ENCODE measurements around the gene PDCD1. TPM values are rescaled to one million over a fixed set of nuclear protein-coding genes. Genes with fewer than 3 reads are reported as not detected.
A peak's percentile ranks its signal among the peaks of the same experiment; 100 is the strongest.

The PDCD1 gene
- polyA plus RNA-seq, 1 donor from 2014 or later, result 0.19 TPM

- Mint-ChIP-seq H3K4me1 (peaks cover 8 to 12% (median 11%) of the 10 kb centered on the region in 3 donors), H3K27ac (no peak overlapping the region), H3K9me3 (no peaks in the 10 kb centered on the region), H3K4me3 (peak overlapping the region in 1 of 4 donors; percentile 73), H3K36me3 (no peaks in the 10 kb centered on the region), H3K27me3 (peaks cover 1% of the 10 kb centered on the region)
Measured at GRCh38 chr2:241848761-241849615, 9.7 kb downstream of the PDCD1 start.

GRCh38 chr2:241846406-241846805 is 12.3 kb downstream of the PDCD1 start:
- Mint-ChIP-seq H3K27me3 (no peaks in the 10 kb centered on the region), H3K9me3 (no peaks in the 10 kb centered on the region), H3K36me3 (no peaks in the 10 kb centered on the region), H3K4me3 (peak overlapping the region in 2 of 4 donors; percentile 16 to 68), H3K27ac (no peak overlapping the region), H3K4me1 (peaks cover 14 to 20% (median 20%) of the 10 kb centered on the region in 3 donors)

- no peaks in the 10 kb centered on the region for H3K36me3 Mint-ChIP-seq
- H3K27ac Mint-ChIP-seq, result peak overlapping the region; percentile 59 to 76 (median 73)
- H3K27me3 Mint-ChIP-seq, result no peaks in the 10 kb centered on the region
- H3K4me1 Mint-ChIP-seq, result peaks cover 14 to 22% (median 20%) of the 10 kb centered on the region in 3 donors
- peak overlapping the region; percentile 68 to 85 (median 76) for H3K4me3 Mint-ChIP-seq
- no peaks in the 10 kb centered on the region for H3K9me3 Mint-ChIP-seq
Measured at GRCh38 chr2:241844831-241845578, 13.7 kb downstream of the PDCD1 start.

- Mint-ChIP-seq H3K9me3 (no peaks in the 10 kb centered on the region), H3K4me1 (peaks cover 14 to 22% (median 20%) of the 10 kb centered on the region in 3 donors), H3K36me3 (no peaks in the 10 kb centered on the region), H3K4me3 (peak overlapping the region; percentile 72 to 86 (median 82)), H3K27ac (peak overlapping the region; percentile 16 to 73 (median 65)), H3K27me3 (no peaks in the 10 kb centered on the region)
Measured at GRCh38 chr2:241844066-241844728, 14.5 kb downstream of the PDCD1 start.

- Mint-ChIP-seq H3K4me1 (peaks cover 16 to 25% (median 20%) of the 10 kb centered on the region in 3 donors), H3K27ac (peak overlapping the region; percentile 90 to 95 (median 91))
Measured at GRCh38 chr2:241843321-241844065, 15.2 kb downstream of the PDCD1 start.

GRCh38 chr2:241842620-241843211 is 16.0 kb downstream of the PDCD1 start:
- Mint-ChIP-seq H3K27me3 (no peaks in the 10 kb centered on the region), H3K4me3 (peak overlapping the region; percentile 76 to 92 (median 81)), H3K36me3 (no peaks in the 10 kb centered on the region), H3K4me1 (peaks cover 16 to 25% (median 20%) of the 10 kb centered on the region in 3 donors), H3K9me3 (no peaks in the 10 kb centered on the region), H3K27ac (peak overlapping the region; percentile 90 to 95 (median 91))

More at GRCh38 chr2:241843321-241844065, 15.2 kb downstream of the PDCD1 start:
- H3K36me3 Mint-ChIP-seq, result no peaks in the 10 kb centered on the region
- no peaks in the 10 kb centered on the region for H3K9me3 Mint-ChIP-seq
- H3K4me3 Mint-ChIP-seq, result peak overlapping the region; percentile 76 to 92 (median 81)
- no peaks in the 10 kb centered on the region for H3K27me3 Mint-ChIP-seq

- peaks cover 16 to 25% (median 20%) of the 10 kb centered on the region in 3 donors for H3K4me1 Mint-ChIP-seq
Measured at GRCh38 chr2:241842067-241842415, 16.7 kb downstream of the PDCD1 start.

GRCh38 chr2:241841181-241842066 is 17.3 kb downstream of the PDCD1 start:
- no peaks in the 10 kb centered on the region for H3K9me3 Mint-ChIP-seq
- no peaks in the 10 kb centered on the region for H3K36me3 Mint-ChIP-seq
- H3K4me3 Mint-ChIP-seq, result peak overlapping the region in 3 of 4 donors; percentile 39 to 76 (median 60)
- H3K4me1 Mint-ChIP-seq, result peaks cover 16 to 25% (median 20%) of the 10 kb centered on the region in 3 donors
- peaks cover 3% of the 10 kb centered on the region for H3K27me3 Mint-ChIP-seq
- peak overlapping the region in 1 of 3 donors; percentile 90 for H3K27ac Mint-ChIP-seq

More at GRCh38 chr2:241842067-241842415, 16.7 kb downstream of the PDCD1 start:
- H3K4me3 Mint-ChIP-seq, result peak overlapping the region in 3 of 4 donors; percentile 9 to 81 (median 76)
- no peaks in the 10 kb centered on the region for H3K36me3 Mint-ChIP-seq
- peaks cover 1% of the 10 kb centered on the region for H3K27me3 Mint-ChIP-seq
- no peaks in the 10 kb centered on the region for H3K9me3 Mint-ChIP-seq
- peak overlapping the region in 2 of 3 donors; percentile 90 to 91 for H3K27ac Mint-ChIP-seq

GRCh38 chr2:241837197-241837965 is 21.3 kb downstream of the PDCD1 start:
- H3K9me3 Mint-ChIP-seq, result peaks cover 0 to 5% (median 0%) of the 10 kb centered on the region in 3 donors
- H3K27ac Mint-ChIP-seq, result no peak overlapping the region
- no peak overlapping the region for H3K4me3 Mint-ChIP-seq
- H3K27me3 Mint-ChIP-seq, result peaks cover 12% of the 10 kb centered on the region
- H3K36me3 Mint-ChIP-seq, result no peaks in the 10 kb centered on the region
- peaks cover under 1 to 5% (median 2%) of the 10 kb centered on the region in 3 donors for H3K4me1 Mint-ChIP-seq

- peaks cover 0 to 5% (median 0%) of the 10 kb centered on the region in 3 donors for H3K9me3 Mint-ChIP-seq
- peaks cover 12% of the 10 kb centered on the region for H3K27me3 Mint-ChIP-seq
- peaks cover 0 to 5% (median 2%) of the 10 kb centered on the region in 3 donors for H3K4me1 Mint-ChIP-seq
- no peaks in the 10 kb centered on the region for H3K36me3 Mint-ChIP-seq
- H3K4me3 Mint-ChIP-seq, result no peak overlapping the region
- no peak overlapping the region for H3K27ac Mint-ChIP-seq
Measured at GRCh38 chr2:241836292-241836691, 22.4 kb downstream of the PDCD1 start.

GRCh38 chr2:241835611-241836010 is 23.1 kb downstream of the PDCD1 start:
- H3K36me3 Mint-ChIP-seq, result peaks cover 2% of the 10 kb centered on the region
- peaks cover 12% of the 10 kb centered on the region for H3K27me3 Mint-ChIP-seq
- peaks cover 0 to 3% (median 2%) of the 10 kb centered on the region in 3 donors for H3K4me1 Mint-ChIP-seq
- no peak overlapping the region for H3K4me3 Mint-ChIP-seq
- no peak overlapping the region for H3K27ac Mint-ChIP-seq
- peaks cover 0 to 5% (median 0%) of the 10 kb centered on the region in 3 donors for H3K9me3 Mint-ChIP-seq

GRCh38 chr2:241834527-241835210 is 24.0 kb downstream of the PDCD1 start:
- Mint-ChIP-seq H3K4me1 (peaks cover 0 to 3% (median 2%) of the 10 kb centered on the region in 3 donors), H3K36me3 (peaks cover 2% of the 10 kb centered on the region), H3K4me3 (no peak overlapping the region), H3K27me3 (peaks cover 15% of the 10 kb centered on the region), H3K9me3 (peaks cover 0 to 5% (median 0%) of the 10 kb centered on the region in 3 donors), H3K27ac (no peak overlapping the region)

Data from IgD-negative memory B cell (primary cell).